Neural progenitor cell (in vitro differentiated cells): ENCODE measurements around the gene PPFIA4. TPM values are rescaled to one million over a fixed set of nuclear protein-coding genes. Genes with fewer than 3 reads are reported as not detected.

ENCODE experiments used
- DNase-seq: peaks from one replicate; pipeline ENCODE4 v3.0.0-alpha.2; 2016; ENCODE audit warnings: low spot score
- H2AFZ ChIP-seq: fragments of 200-600 bp; sonication (generic); replicated peaks from 2 replicates; pipeline ENCODE4 v1.6.1; 2016; ENCODE audit warnings: antibody characterized with exemption
- H3F3A ChIP-seq: fragments of 200-600 bp; sonication (generic); 2 replicates; pipeline ENCODE4 v1.6.1; 2016; ENCODE audit warnings: antibody characterized with exemption, low read depth
- H3K27ac ChIP-seq: fragments of 200-600 bp; sonication (generic); 2 replicates; pipeline ENCODE4 v1.5.1; 2016; ENCODE audit warnings: mild to moderate bottlenecking
- H3K27me3 ChIP-seq: fragments of 200-600 bp; sonication (generic); 2 replicates; pipeline ENCODE4 v1.6.1; 2016; ENCODE audit warnings: mild to moderate bottlenecking, moderate library complexity
- H3K36me3 ChIP-seq: fragments of 200-600 bp; sonication (generic); 2 replicates; pipeline ENCODE4 v1.5.1; 2016
- H3K4me1 ChIP-seq: fragments of 200-600 bp; sonication (generic); 2 replicates; pipeline ENCODE4 v1.6.1; 2016; ENCODE audit warnings: mixed run types
- H3K4me2 ChIP-seq: fragments of 200-600 bp; sonication (generic); 2 replicates; pipeline ENCODE4 v1.6.1; 2016
- H3K4me3 ChIP-seq: fragments of 200-600 bp; sonication (generic); 2 replicates; pipeline ENCODE4 v1.5.1; 2016
- H3K79me2 ChIP-seq: fragments of 200-600 bp; sonication (generic); 2 replicates; pipeline ENCODE4 v1.6.1; 2016; ENCODE audit warnings: low read depth
- H3K9ac ChIP-seq: fragments of 200-600 bp; sonication (generic); 2 replicates; pipeline ENCODE4 v1.6.1; 2016
- H3K9me3 ChIP-seq: fragments of 200-600 bp; sonication (generic); 2 replicates; pipeline ENCODE4 v1.5.1; 2016; ENCODE audit warnings: low read depth
- H4K20me1 ChIP-seq: fragments of 200-600 bp; sonication (generic); 2 replicates; pipeline ENCODE4 v1.6.1; 2016; ENCODE audit warnings: low read depth
- H3K27ac Mint-ChIP-seq: 3 replicates; pipeline ENCODE4 v1.8.0; 2021; ENCODE audit warnings: mixed read lengths
- H3K27me3 Mint-ChIP-seq: 2 replicates; pipeline ENCODE4 v1.8.0; 2022; ENCODE audit warnings: low read depth, mild to moderate bottlenecking, inconsistent platforms, moderate library complexity, mixed read lengths; ENCODE audit not compliant: insufficient read depth
- H3K36me3 Mint-ChIP-seq: 3 replicates; pipeline ENCODE4 v1.8.0; 2021; ENCODE audit warnings: mixed read lengths
- H3K4me1 Mint-ChIP-seq: 3 replicates; pipeline ENCODE4 v1.8.0; 2021; ENCODE audit warnings: mixed read lengths
- H3K4me3 Mint-ChIP-seq: 3 replicates; pipeline ENCODE4 v1.8.0; 2021; ENCODE audit warnings: mild to moderate bottlenecking, moderate library complexity, mixed read lengths
- H3K9me3 Mint-ChIP-seq: 3 replicates; pipeline ENCODE4 v1.8.0; 2020; ENCODE audit warnings: mixed read lengths
- CTCF ChIP-seq: fragments of 200-600 bp; sonication (generic); IDR thresholded peaks from 2 replicates; pipeline ENCODE4 v1.5.1; 2017; ENCODE audit warnings: antibody characterized with exemption, mild to moderate bottlenecking
- EZH2 ChIP-seq: fragments of 200-600 bp; sonication (generic); IDR thresholded peaks from 2 replicates; pipeline ENCODE4 v1.6.1; 2017; ENCODE audit warnings: antibody characterized with exemption, mild to moderate bottlenecking, moderate library complexity
- EZH2phosphoT487 ChIP-seq: fragments of 200-600 bp; sonication (generic); IDR thresholded peaks from 2 replicates; pipeline ENCODE4 v1.6.1; 2017; ENCODE audit warnings: antibody characterized with exemption
- total RNA-seq: library from RNA; depleted of rRNA; stranded (reverse); fragments of >200 nt; gene quantifications from 2 replicates; pipeline ENCODE4 v1.2.3, GENCODE V29; 2015; ENCODE audit warnings: low replicate concordance

Gene PPFIA4
- total RNA-seq, 1 donor from 2014 or later, result 23.5 TPM

GRCh38 chr1:203026666-203027663, 674 bp downstream of the PPFIA4 start:
- DNase-seq, result no peak
- peaks cover 38% of the 10 kb centered on the region for H3K27me3 ChIP-seq
- peaks cover 11% of the 10 kb centered on the region for H3K4me1 ChIP-seq
- peaks cover 17% of the 10 kb centered on the region for H4K20me1 ChIP-seq
- no peaks in the 10 kb centered on the region for H3K9me3 Mint-ChIP-seq
- H3F3A ChIP-seq, result peaks cover 25% of the 10 kb centered on the region
- H3K4me3 ChIP-seq, result peak overlapping the region; percentile 68
- peaks cover 14% of the 10 kb centered on the region for H3K27me3 Mint-ChIP-seq
- peak overlapping the region; percentile 84 for H3K4me3 Mint-ChIP-seq
- H2AFZ ChIP-seq, result peak overlapping the region; percentile 75
- no peaks in the 10 kb centered on the region for H3K9me3 ChIP-seq
- H3K4me2 ChIP-seq, result peak overlapping the region; percentile 88
- no peaks in the 10 kb centered on the region for H3K79me2 ChIP-seq
- H3K36me3 ChIP-seq, result peaks cover 7% of the 10 kb centered on the region
- peaks cover 15% of the 10 kb centered on the region for H3K36me3 Mint-ChIP-seq
- TF ChIP-seq EZH2, result peak; percentile 52
- TF ChIP-seq CTCF, result peak; percentile 31
- TF ChIP-seq EZH2phosphoT487, result peak; percentile 40
- H3K9ac ChIP-seq, result peak overlapping the region; percentile 7
- H3K27ac Mint-ChIP-seq, result peak overlapping the region; percentile 15
- H3K4me1 Mint-ChIP-seq, result peaks cover 22% of the 10 kb centered on the region
- no peak overlapping the region for H3K27ac ChIP-seq

- Histone ChIP-seq H3K9me3 (no peaks in the 10 kb centered on the region), H4K20me1 (peaks cover 17% of the 10 kb centered on the region), H3K9ac (no peak overlapping the region), H3K4me3 (peak overlapping the region; percentile 68), H3K27ac (no peak overlapping the region), H3K79me2 (no peaks in the 10 kb centered on the region), H3F3A (peaks cover 25% of the 10 kb centered on the region), H3K4me1 (peaks cover 11% of the 10 kb centered on the region), H2AFZ (no peak overlapping the region), H3K4me2 (peak overlapping the region; percentile 88), H3K27me3 (peaks cover 38% of the 10 kb centered on the region), H3K36me3 (peaks cover 6% of the 10 kb centered on the region)
- peak overlapping the region; percentile 46 for H3K27ac Mint-ChIP-seq
- DNase-seq, result no peak
- peaks cover 14% of the 10 kb centered on the region for H3K36me3 Mint-ChIP-seq
- H3K9me3 Mint-ChIP-seq, result no peaks in the 10 kb centered on the region
- H3K27me3 Mint-ChIP-seq, result peaks cover 14% of the 10 kb centered on the region
- TF ChIP-seq EZH2phosphoT487 (no peak), CTCF (no peak), EZH2 (no peak)
- H3K4me1 Mint-ChIP-seq, result peaks cover 22% of the 10 kb centered on the region
- H3K4me3 Mint-ChIP-seq, result peak overlapping the region; percentile 84
Observed at GRCh38 chr1:203028067-203028783, 1.9 kb downstream of the PPFIA4 start.

GRCh38 chr1:203028784-203029553, 2.7 kb downstream of the PPFIA4 start:
- Histone ChIP-seq H3K9ac (no peak overlapping the region), H3K9me3 (no peaks in the 10 kb centered on the region), H3K4me2 (peak overlapping the region; percentile 88), H3K27ac (no peak overlapping the region), H2AFZ (no peak overlapping the region), H4K20me1 (peaks cover 17% of the 10 kb centered on the region), H3F3A (peaks cover 19% of the 10 kb centered on the region), H3K79me2 (no peaks in the 10 kb centered on the region), H3K27me3 (peaks cover 38% of the 10 kb centered on the region), H3K36me3 (no peaks in the 10 kb centered on the region), H3K4me1 (peaks cover 11% of the 10 kb centered on the region), H3K4me3 (no peak overlapping the region)
- TF ChIP-seq EZH2phosphoT487, result no peak
- no peak for TF ChIP-seq CTCF
- TF ChIP-seq EZH2, result no peak
- H3K36me3 Mint-ChIP-seq, result peaks cover 14% of the 10 kb centered on the region
- H3K4me1 Mint-ChIP-seq, result peaks cover 22% of the 10 kb centered on the region
- H3K9me3 Mint-ChIP-seq, result no peaks in the 10 kb centered on the region
- no peak overlapping the region for H3K27ac Mint-ChIP-seq
- peaks cover 14% of the 10 kb centered on the region for H3K27me3 Mint-ChIP-seq
- no peak for DNase-seq
- peak overlapping the region; percentile 84 for H3K4me3 Mint-ChIP-seq
